ENCODE data around the gene LENG8. TPM values are rescaled to one million over a fixed set of nuclear protein-coding genes. Genes with fewer than 3 reads are reported as not detected.

The LENG8 gene
- total and polyA plus RNA-seq, 10 of the 15 experiments (the other 5 are each of a cell fraction or from before 2014, with no cell fraction given) = 2.3 to 145 (median 34.4) TPM

DNA sequence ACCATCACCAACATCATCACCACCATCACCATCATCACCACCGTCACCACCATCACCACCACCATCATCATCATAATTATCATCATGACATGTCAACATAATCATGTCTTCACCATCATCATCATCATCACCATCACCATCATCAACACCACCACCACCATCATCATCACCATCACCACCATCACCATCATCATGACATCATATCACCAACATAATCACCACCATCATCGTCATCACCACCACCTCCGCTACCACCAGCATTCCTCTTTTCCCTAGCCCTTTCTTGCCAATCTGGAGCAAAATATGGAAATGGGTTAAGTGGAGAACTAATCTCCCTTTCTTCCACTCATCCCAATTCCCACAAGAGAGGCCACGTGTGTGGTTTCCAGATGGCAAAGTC is 34.8 kb upstream of the LENG8 start:
- H3K27ac ChIP-seq (ENCODE audit: control insufficient read depth, insufficient read depth) = no peak overlapping the region

More for the DNA sequence above, 34.8 kb upstream of the LENG8 start:
- Histone ChIP-seq H3K36me3 (ENCODE audit: control insufficient read depth in 2 of 2, insufficient read depth in 2 of 2, low read length in 1 of 2) (no peaks in the 10 kb centered on the region), H3K27me3 (replicated peaks in 1 of 2; ENCODE audit: control insufficient read depth in 2 of 2, insufficient read depth in 2 of 2, low read length in 1 of 2) (peaks cover 0 to 3% of the 10 kb centered on the region in 2 experiments; a peak in 2 of 4 replicates), H3K4me1 (ENCODE audit: control insufficient read depth, insufficient read depth, low read length) (peaks cover 8% of the 10 kb centered on the region), H3K4me3 (no peak overlapping the region), H3K9me3 (replicated peaks; ENCODE audit: control insufficient read depth, insufficient read depth, low read length) (no peaks in the 10 kb centered on the region; the same call in 2 of the 3 replicates), H2AFZ (ENCODE audit: control insufficient read depth, low read depth, low read length) (no peak overlapping the region), H3K79me2 (ENCODE audit: control insufficient read depth, insufficient read depth, low read length) (no peaks in the 10 kb centered on the region), H3K4me2 (ENCODE audit: control insufficient read depth, insufficient read depth) (no peak overlapping the region), H4K20me1 (ENCODE audit: control insufficient read depth, insufficient read depth) (no peaks in the 10 kb centered on the region), H3K9ac (ENCODE audit: control insufficient read depth, insufficient read depth, low read length) (no peak overlapping the region)
- no TSS peak for BruUV-seq (replicated peaks)
- 58% methylated on average over 4 of the region's 4 CpGs for WGBS (ENCODE audit: insufficient coverage, insufficient replicate concordance, low lambda C conversion rate, missing lambda C conversion rate)
- ChIA-PET CTCF (no interaction called here), POLR2A (no interaction called here), RAD21 (ENCODE audit: unreplicated experiment) (no interaction called here), SMC1A (ENCODE audit: uncharacterized antibody, unreplicated experiment) (no interaction called here)
- FAIRE-seq = no peak
- TF ChIP-seq NFXL1 (IDR thresholded peaks at IDR 0.05; ENCODE audit: borderline replicate concordance) (no peak), NR2F1 (conservative IDR thresholded peaks at IDR 0.05) (no peak), CBFB (IDR thresholded peaks at IDR 0.05; ENCODE audit: low read depth) (no peak), MXI1 (IDR thresholded peaks at IDR 0.05; ENCODE audit: low read depth, low read length) (no peak), RBBP5 (conservative IDR thresholded peaks at IDR 0.05) (no peak)
- TF ChIP-seq, protein P1, sequence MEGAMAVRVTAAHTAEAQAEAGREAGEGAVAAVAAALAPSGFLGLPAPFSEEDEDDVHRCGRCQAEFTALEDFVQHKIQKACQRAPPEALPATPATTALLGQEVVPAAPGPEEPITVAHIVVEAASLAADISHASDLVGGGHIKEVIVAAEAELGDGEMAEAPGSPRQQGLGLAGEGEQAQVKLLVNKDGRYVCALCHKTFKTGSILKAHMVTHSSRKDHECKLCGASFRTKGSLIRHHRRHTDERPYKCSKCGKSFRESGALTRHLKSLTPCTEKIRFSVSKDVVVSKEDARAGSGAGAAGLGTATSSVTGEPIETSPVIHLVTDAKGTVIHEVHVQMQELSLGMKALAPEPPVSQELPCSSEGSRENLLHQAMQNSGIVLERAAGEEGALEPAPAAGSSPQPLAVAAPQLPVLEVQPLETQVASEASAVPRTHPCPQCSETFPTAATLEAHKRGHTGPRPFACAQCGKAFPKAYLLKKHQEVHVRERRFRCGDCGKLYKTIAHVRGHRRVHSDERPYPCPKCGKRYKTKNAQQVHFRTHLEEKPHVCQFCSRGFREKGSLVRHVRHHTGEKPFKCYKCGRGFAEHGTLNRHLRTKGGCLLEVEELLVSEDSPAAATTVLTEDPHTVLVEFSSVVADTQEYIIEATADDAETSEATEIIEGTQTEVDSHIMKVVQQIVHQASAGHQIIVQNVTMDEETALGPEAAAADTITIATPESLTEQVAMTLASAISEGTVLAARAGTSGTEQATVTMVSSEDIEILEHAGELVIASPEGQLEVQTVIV (IDR thresholded peaks at IDR 0.05; ENCODE audit: borderline replicate concordance, partially characterized antibody) = no peak
- TF ChIP-seq, protein P2, sequence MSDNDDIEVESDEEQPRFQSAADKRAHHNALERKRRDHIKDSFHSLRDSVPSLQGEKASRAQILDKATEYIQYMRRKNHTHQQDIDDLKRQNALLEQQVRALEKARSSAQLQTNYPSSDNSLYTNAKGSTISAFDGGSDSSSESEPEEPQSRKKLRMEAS (IDR thresholded peaks at IDR 0.05; ENCODE audit: low read depth, low read length) = no peak
- DNase-seq (ENCODE audit: low read depth, low spot score) = no peak
- intact Hi-C loops (cut with micrococcal nuclease; ENCODE audit: unreplicated experiment) (no loop called here), in situ Hi-C loops (cut with MboI) (no loop called here)
- ATAC-seq = no peak

All from GM12878 (cell line).